ENCODE data around the gene LCE4A.

DNA sequence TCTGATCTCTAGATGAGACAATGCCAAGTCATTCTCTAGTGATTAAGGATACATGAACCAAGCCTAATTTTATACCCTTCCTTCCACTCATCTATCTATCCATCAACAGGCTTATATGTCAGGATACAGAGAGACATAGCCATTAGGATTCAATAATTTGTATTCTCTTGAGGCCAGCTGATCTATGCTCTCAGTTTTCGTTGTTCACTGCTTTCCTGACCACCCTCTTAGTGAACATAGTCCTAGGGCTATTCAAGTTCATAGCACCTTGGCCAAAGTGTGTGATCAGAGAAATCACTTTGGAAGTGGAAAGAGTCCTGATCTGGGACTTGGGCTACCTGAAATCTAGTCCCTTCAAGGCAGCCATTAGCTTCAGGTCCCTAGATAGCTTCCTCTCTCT is 45.6 kb downstream of the LCE4A start:
- TF ChIP-seq, protein P1, sequence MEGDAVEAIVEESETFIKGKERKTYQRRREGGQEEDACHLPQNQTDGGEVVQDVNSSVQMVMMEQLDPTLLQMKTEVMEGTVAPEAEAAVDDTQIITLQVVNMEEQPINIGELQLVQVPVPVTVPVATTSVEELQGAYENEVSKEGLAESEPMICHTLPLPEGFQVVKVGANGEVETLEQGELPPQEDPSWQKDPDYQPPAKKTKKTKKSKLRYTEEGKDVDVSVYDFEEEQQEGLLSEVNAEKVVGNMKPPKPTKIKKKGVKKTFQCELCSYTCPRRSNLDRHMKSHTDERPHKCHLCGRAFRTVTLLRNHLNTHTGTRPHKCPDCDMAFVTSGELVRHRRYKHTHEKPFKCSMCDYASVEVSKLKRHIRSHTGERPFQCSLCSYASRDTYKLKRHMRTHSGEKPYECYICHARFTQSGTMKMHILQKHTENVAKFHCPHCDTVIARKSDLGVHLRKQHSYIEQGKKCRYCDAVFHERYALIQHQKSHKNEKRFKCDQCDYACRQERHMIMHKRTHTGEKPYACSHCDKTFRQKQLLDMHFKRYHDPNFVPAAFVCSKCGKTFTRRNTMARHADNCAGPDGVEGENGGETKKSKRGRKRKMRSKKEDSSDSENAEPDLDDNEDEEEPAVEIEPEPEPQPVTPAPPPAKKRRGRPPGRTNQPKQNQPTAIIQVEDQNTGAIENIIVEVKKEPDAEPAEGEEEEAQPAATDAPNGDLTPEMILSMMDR (IDR thresholded peaks at IDR 0.05; ENCODE audit: poor library complexity, severe bottlenecking) = no peak
- no peak for TF ChIP-seq EZH2 (IDR thresholded peaks at IDR 0.05; ENCODE audit: borderline replicate concordance, insufficient read depth, low read length, poor library complexity, severe bottlenecking)
- TF ChIP-seq EP300 (conservative IDR thresholded peaks at IDR 0.05; ENCODE audit: poor library complexity, severe bottlenecking) = no peak
- TF ChIP-seq, protein P2, sequence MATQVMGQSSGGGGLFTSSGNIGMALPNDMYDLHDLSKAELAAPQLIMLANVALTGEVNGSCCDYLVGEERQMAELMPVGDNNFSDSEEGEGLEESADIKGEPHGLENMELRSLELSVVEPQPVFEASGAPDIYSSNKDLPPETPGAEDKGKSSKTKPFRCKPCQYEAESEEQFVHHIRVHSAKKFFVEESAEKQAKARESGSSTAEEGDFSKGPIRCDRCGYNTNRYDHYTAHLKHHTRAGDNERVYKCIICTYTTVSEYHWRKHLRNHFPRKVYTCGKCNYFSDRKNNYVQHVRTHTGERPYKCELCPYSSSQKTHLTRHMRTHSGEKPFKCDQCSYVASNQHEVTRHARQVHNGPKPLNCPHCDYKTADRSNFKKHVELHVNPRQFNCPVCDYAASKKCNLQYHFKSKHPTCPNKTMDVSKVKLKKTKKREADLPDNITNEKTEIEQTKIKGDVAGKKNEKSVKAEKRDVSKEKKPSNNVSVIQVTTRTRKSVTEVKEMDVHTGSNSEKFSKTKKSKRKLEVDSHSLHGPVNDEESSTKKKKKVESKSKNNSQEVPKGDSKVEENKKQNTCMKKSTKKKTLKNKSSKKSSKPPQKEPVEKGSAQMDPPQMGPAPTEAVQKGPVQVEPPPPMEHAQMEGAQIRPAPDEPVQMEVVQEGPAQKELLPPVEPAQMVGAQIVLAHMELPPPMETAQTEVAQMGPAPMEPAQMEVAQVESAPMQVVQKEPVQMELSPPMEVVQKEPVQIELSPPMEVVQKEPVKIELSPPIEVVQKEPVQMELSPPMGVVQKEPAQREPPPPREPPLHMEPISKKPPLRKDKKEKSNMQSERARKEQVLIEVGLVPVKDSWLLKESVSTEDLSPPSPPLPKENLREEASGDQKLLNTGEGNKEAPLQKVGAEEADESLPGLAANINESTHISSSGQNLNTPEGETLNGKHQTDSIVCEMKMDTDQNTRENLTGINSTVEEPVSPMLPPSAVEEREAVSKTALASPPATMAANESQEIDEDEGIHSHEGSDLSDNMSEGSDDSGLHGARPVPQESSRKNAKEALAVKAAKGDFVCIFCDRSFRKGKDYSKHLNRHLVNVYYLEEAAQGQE (IDR thresholded peaks at IDR 0.05; ENCODE audit: borderline replicate concordance) = no peak
